Measurements from ENCODE around the gene HNRNPH2. TPM values are rescaled to one million over a fixed set of nuclear protein-coding genes. Genes with fewer than 3 reads are reported as not detected.

The HNRNPH2 gene
- total RNA-seq, 1 experiment from 2014 or later = 72.9 TPM

- Histone ChIP-seq H3K9me3 (ENCODE audit: insufficient read depth, low read depth) (no peaks in the 10 kb centered on the region), H4K20me1 (ENCODE audit: insufficient read depth) (no peaks in the 10 kb centered on the region), H3K27me3 (ENCODE audit: insufficient read depth, low read depth) (no peaks in the 10 kb centered on the region), H3F3A (ENCODE audit: insufficient read depth, low read depth) (no peaks in the 10 kb centered on the region), H3K4me2 (no peak overlapping the region), H3K36me3 (ENCODE audit: low read depth) (no peaks in the 10 kb centered on the region), H2AFZ (no peak overlapping the region), H3K9me2 (ENCODE audit: insufficient read depth) (no peaks in the 10 kb centered on the region), H3K4me3 (no peak overlapping the region), H3K27ac (no peak overlapping the region), H3K79me2 (ENCODE audit: low read depth) (no peaks in the 10 kb centered on the region), H3K4me1 (replicated peaks; ENCODE audit: insufficient read depth) (no peaks in the 10 kb centered on the region)
- CTCF ChIA-PET = interaction anchor here (0.6 kb wide), 1 partner anchor 31 kb away, joined by 3 read pairs; no protein-coding TSS in a partner anchor
- no TSS peak for BruUV-seq (replicated peaks)
- POLR2A ChIA-PET (ENCODE audit: unreplicated experiment) = no interaction called here
- DNase-seq = no peak
- intact Hi-C loops (cut with micrococcal nuclease; ENCODE audit: unreplicated experiment) = no loop called here
- TF ChIP-seq, protein P1, sequence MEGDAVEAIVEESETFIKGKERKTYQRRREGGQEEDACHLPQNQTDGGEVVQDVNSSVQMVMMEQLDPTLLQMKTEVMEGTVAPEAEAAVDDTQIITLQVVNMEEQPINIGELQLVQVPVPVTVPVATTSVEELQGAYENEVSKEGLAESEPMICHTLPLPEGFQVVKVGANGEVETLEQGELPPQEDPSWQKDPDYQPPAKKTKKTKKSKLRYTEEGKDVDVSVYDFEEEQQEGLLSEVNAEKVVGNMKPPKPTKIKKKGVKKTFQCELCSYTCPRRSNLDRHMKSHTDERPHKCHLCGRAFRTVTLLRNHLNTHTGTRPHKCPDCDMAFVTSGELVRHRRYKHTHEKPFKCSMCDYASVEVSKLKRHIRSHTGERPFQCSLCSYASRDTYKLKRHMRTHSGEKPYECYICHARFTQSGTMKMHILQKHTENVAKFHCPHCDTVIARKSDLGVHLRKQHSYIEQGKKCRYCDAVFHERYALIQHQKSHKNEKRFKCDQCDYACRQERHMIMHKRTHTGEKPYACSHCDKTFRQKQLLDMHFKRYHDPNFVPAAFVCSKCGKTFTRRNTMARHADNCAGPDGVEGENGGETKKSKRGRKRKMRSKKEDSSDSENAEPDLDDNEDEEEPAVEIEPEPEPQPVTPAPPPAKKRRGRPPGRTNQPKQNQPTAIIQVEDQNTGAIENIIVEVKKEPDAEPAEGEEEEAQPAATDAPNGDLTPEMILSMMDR (conservative IDR thresholded peaks at IDR 0.05) = no peak
- TF ChIP-seq EZH2 (IDR thresholded peaks at IDR 0.05; ENCODE audit: low read depth) = no peak
Observed at GRCh38 chrX:101377547-101377946, 30.5 kb upstream of the HNRNPH2 start.

GRCh38 chrX:101383679-101384205 is 24.3 kb upstream of the HNRNPH2 start:
- no peaks in the 10 kb centered on the region for H3K9me2 ChIP-seq (ENCODE audit: insufficient read depth)
- TF ChIP-seq, protein P1 (conservative IDR thresholded peaks at IDR 0.05) = no peak
- no peak for TF ChIP-seq EZH2 (IDR thresholded peaks at IDR 0.05; ENCODE audit: low read depth)
- H3K4me3 ChIP-seq = no peak overlapping the region
- DNase-seq = no peak
- no peaks in the 10 kb centered on the region for H3F3A ChIP-seq (ENCODE audit: insufficient read depth, low read depth)
- BruUV-seq (replicated peaks) = no TSS peak
- H3K36me3 ChIP-seq (ENCODE audit: low read depth) = no peaks in the 10 kb centered on the region
- no peaks in the 10 kb centered on the region for H4K20me1 ChIP-seq (ENCODE audit: insufficient read depth)
- POLR2A ChIA-PET (ENCODE audit: unreplicated experiment) = no interaction called here
- H3K4me1 ChIP-seq (replicated peaks; ENCODE audit: insufficient read depth) = no peaks in the 10 kb centered on the region
- no peaks in the 10 kb centered on the region for H3K27me3 ChIP-seq (ENCODE audit: insufficient read depth, low read depth)
- no peak overlapping the region for H2AFZ ChIP-seq
- CTCF ChIA-PET = no interaction called here
- H3K4me2 ChIP-seq = no peak overlapping the region
- intact Hi-C loops (cut with micrococcal nuclease; ENCODE audit: unreplicated experiment) = no loop called here
- no peak overlapping the region for H3K27ac ChIP-seq
- H3K79me2 ChIP-seq (ENCODE audit: low read depth) = no peaks in the 10 kb centered on the region
- H3K9me3 ChIP-seq (ENCODE audit: insufficient read depth, low read depth) = no peaks in the 10 kb centered on the region

GRCh38 chrX:101385026-101385684 is 22.9 kb upstream of the HNRNPH2 start:
- H3K9me3 ChIP-seq (ENCODE audit: insufficient read depth, low read depth) = no peaks in the 10 kb centered on the region
- no peak overlapping the region for H2AFZ ChIP-seq
- no peaks in the 10 kb centered on the region for H3K36me3 ChIP-seq (ENCODE audit: low read depth)
- H3K9me2 ChIP-seq (ENCODE audit: insufficient read depth) = no peaks in the 10 kb centered on the region
- H3K27me3 ChIP-seq (ENCODE audit: insufficient read depth, low read depth) = no peaks in the 10 kb centered on the region
- no peaks in the 10 kb centered on the region for H3K79me2 ChIP-seq (ENCODE audit: low read depth)
- CTCF ChIA-PET = no interaction called here
- no TSS peak for BruUV-seq (replicated peaks)
- no peak overlapping the region for H3K4me2 ChIP-seq
- no peaks in the 10 kb centered on the region for H3F3A ChIP-seq (ENCODE audit: insufficient read depth, low read depth)
- no peak overlapping the region for H3K4me3 ChIP-seq
- TF ChIP-seq EZH2 (IDR thresholded peaks at IDR 0.05; ENCODE audit: low read depth) = no peak
- TF ChIP-seq, protein P1 (conservative IDR thresholded peaks at IDR 0.05) = no peak
- H3K4me1 ChIP-seq (replicated peaks; ENCODE audit: insufficient read depth) = peaks cover under 1% of the 10 kb centered on the region; the same call in 1 of the 2 replicates
- no peak overlapping the region for H3K27ac ChIP-seq
- H4K20me1 ChIP-seq (ENCODE audit: insufficient read depth) = no peaks in the 10 kb centered on the region
- POLR2A ChIA-PET (ENCODE audit: unreplicated experiment) = no interaction called here
- no peak for DNase-seq
- intact Hi-C loops (cut with micrococcal nuclease; ENCODE audit: unreplicated experiment) = no loop called here

Data from PC-9 (cell line).